CD4-positive, CD25-positive, alpha-beta regulatory T cell (primary cell): ENCODE results near the gene ACOT8. TPM values are rescaled to one million over a fixed set of nuclear protein-coding genes. Genes with fewer than 3 reads are reported as not detected.

Experiments used
- ATAC-seq, 2 donors: fragments of 150-1000 bp; cut with Tn5 transposase; one replicate each; pipeline ENCODE4 v1.10.0; 2021; ENCODE audit warnings: low read depth in 2 of 2, moderate number of reproducible peaks in 2 of 2, moderate library complexity in 1 of 2
- DNase-seq, 3 donors: peaks; one replicate each; pipeline versions ENCODE4 v3.0.0 to v3.0.0-alpha.2; 2012 to 2022; ENCODE audit warnings: mixed read lengths in 1 of 3
- H3K27ac ChIP-seq: one replicate; pipeline ENCODE4 v1.7.0; 2013; ENCODE audit warnings: mild to moderate bottlenecking, low read length; ENCODE audit not compliant: insufficient read depth, poor library complexity, severe bottlenecking
- H3K27me3 ChIP-seq: one replicate; pipeline ENCODE4 v1.7.0; 2013; ENCODE audit warnings: low read length; ENCODE audit not compliant: control insufficient read depth, insufficient read depth
- H3K36me3 ChIP-seq: one replicate; pipeline ENCODE4 v1.7.0; 2013; ENCODE audit warnings: mild to moderate bottlenecking, low read length, moderate library complexity; ENCODE audit not compliant: control insufficient read depth, insufficient read depth
- H3K4me1 ChIP-seq: 2 replicates; pipeline ENCODE4 v1.7.0; 2013; ENCODE audit warnings: mild to moderate bottlenecking, low read length; ENCODE audit not compliant: insufficient read depth, control insufficient read depth, poor library complexity, severe bottlenecking
- H3K4me3 ChIP-seq: one replicate; pipeline ENCODE4 v1.7.0; 2013; ENCODE audit warnings: low read depth, mild to moderate bottlenecking, low read length, moderate library complexity
- H3K9me3 ChIP-seq, 2 experiments: 1 replicate in 1 of 2; 2 replicates in 1 of 2; pipeline ENCODE4 v1.7.0; 2013; ENCODE audit warnings: low read length in 2 of 2, mild to moderate bottlenecking in 1 of 2, moderate library complexity in 1 of 2; ENCODE audit not compliant: control insufficient read depth in 2 of 2
- H3K27ac Mint-ChIP-seq, 3 donors: one replicate each; pipeline ENCODE4 v1.8.0; 2020 to 2022; ENCODE audit warnings: mild to moderate bottlenecking in 3 of 3, mixed read lengths in 3 of 3, moderate library complexity in 2 of 3
- H3K27me3 Mint-ChIP-seq: one replicate; pipeline ENCODE4 v1.8.0; 2022; ENCODE audit warnings: mild to moderate bottlenecking, mixed read lengths
- H3K36me3 Mint-ChIP-seq: one replicate; pipeline ENCODE4 v1.8.0; 2020; ENCODE audit warnings: mixed read lengths
- H3K4me1 Mint-ChIP-seq, 4 donors: one replicate each; pipeline ENCODE4 v1.8.0; 2020 to 2022; ENCODE audit warnings: mixed read lengths in 4 of 4, mild to moderate bottlenecking in 1 of 4
- H3K4me3 Mint-ChIP-seq, 4 donors: one replicate each; pipeline ENCODE4 v1.8.0; 2020 to 2022; ENCODE audit warnings: mild to moderate bottlenecking in 4 of 4, mixed read lengths in 4 of 4, moderate library complexity in 3 of 4
- H3K9me3 Mint-ChIP-seq, 7 donors: one replicate each; pipeline ENCODE4 v1.8.0; 2020 to 2022; ENCODE audit warnings: mixed read lengths in 7 of 7, mild to moderate bottlenecking in 3 of 7, moderate library complexity in 2 of 7
- polyA plus RNA-seq, 4 donors: library from polyadenylated mRNA; unstranded; fragments of 300-500 nt; fragmentation: Illumina TruSeq; gene quantifications; one replicate each; pipeline ENCODE4 v1.2.3, GENCODE V29; 2021
- total RNA-seq: library from RNA; stranded (reverse); gene quantifications from one replicate; pipeline ENCODE4 v1.2.3, GENCODE V29; 2022

Gene ACOT8
- total and polyA plus RNA-seq, 5 donors from 2014 or later: 23.9 to 50.6 (median 45.6) TPM

DNA sequence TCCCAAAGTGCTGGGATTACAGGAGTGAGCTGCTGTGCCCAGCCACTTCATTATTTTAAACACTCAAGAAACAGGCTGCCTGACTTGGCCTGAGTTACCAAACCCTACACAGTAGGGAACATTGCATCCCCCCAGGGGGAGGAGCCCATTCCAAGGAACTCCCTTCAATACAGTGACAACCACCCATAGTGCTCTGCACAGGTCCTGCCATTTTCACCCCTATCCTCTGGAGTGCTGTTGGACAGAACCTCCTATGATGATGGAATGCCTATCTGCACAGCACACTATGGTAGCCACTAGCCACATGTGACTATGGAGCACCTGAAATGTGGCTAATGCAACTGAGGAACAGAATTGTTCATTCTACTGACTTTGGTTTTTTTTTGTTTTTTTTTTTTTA lies 11.7 kb downstream of the ACOT8 start:
- H3K4me3 ChIP-seq: no peak overlapping the region
- H3K27ac ChIP-seq: no peak overlapping the region
- H3K36me3 ChIP-seq: peaks cover 74% of the 10 kb centered on the region
- no peaks in the 10 kb centered on the region for H3K4me1 ChIP-seq
- Mint-ChIP-seq H3K4me1 (peaks cover 0 to 8% (median 4%) of the 10 kb centered on the region in 4 donors), H3K36me3 (peaks cover 32% of the 10 kb centered on the region), H3K9me3 (no peaks in the 10 kb centered on the region), H3K27me3 (no peaks in the 10 kb centered on the region), H3K27ac (no peak overlapping the region), H3K4me3 (no peak overlapping the region)
- H3K27me3 ChIP-seq: no peaks in the 10 kb centered on the region
- ATAC-seq: no peak
- no peaks in the 10 kb centered on the region for H3K9me3 ChIP-seq
- no peak for DNase-seq

- Mint-ChIP-seq H3K4me1 (peaks cover 0 to 3% (median 0%) of the 10 kb centered on the region in 4 donors), H3K27ac (peak overlapping the region in 1 of 3 donors; percentile 48), H3K27me3 (no peaks in the 10 kb centered on the region), H3K36me3 (peaks cover 21% of the 10 kb centered on the region), H3K9me3 (no peaks in the 10 kb centered on the region), H3K4me3 (no peak overlapping the region)
- H3K9me3 ChIP-seq: no peaks in the 10 kb centered on the region
- H3K27ac ChIP-seq: no peak overlapping the region
- H3K27me3 ChIP-seq: no peaks in the 10 kb centered on the region
- no peak for DNase-seq
- no peak overlapping the region for H3K4me3 ChIP-seq
- peaks cover 58% of the 10 kb centered on the region for H3K36me3 ChIP-seq
- no peaks in the 10 kb centered on the region for H3K4me1 ChIP-seq
- ATAC-seq: no peak
Observed at GRCh38 chr20:45843506-45843905, 13.7 kb downstream of the ACOT8 start.

DNA sequence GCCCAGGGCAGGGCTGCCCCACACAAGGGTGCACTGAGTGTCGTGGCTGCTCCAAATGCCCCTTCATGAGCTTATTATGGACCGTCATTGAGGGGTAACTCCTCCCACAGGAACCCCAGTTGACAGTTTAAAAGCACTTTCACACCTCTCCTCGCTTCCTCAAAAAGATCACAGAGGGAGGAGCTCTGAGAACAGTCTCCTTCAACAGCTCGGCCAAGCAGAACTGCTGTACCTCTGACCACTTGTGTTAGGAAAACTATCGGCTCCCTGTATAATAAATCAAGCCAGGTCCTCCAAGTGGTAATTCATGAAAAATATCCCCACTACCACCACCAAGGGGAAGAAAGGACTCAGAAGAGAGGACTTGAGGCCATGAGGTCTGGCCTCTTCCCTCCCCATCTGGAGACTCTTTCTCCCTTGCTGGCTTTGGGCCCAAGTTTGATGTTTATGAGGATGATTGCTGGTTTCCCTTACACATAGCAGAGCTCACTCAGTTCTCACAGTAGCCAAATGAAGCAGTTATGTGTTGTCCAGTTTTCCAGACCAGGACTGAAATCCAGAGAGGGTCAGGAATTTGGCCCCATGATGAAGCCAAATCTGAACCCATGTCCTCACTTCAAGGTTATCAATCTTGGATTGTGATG lies 14.9 kb downstream of the ACOT8 start:
- H3K36me3 ChIP-seq: peaks cover 52% of the 10 kb centered on the region
- Mint-ChIP-seq H3K4me1 (peaks cover 0 to under 1% (median under 1%) of the 10 kb centered on the region in 4 donors), H3K9me3 (no peaks in the 10 kb centered on the region), H3K36me3 (peaks cover 15% of the 10 kb centered on the region), H3K4me3 (no peak overlapping the region), H3K27me3 (no peaks in the 10 kb centered on the region), H3K27ac (peak overlapping the region in 1 of 3 donors; percentile 53)
- no peaks in the 10 kb centered on the region for H3K9me3 ChIP-seq
- no peak overlapping the region for H3K4me3 ChIP-seq
- ATAC-seq (no peak), DNase-seq (no peak)
- no peaks in the 10 kb centered on the region for H3K27me3 ChIP-seq
- no peaks in the 10 kb centered on the region for H3K4me1 ChIP-seq
- no peak overlapping the region for H3K27ac ChIP-seq

DNA sequence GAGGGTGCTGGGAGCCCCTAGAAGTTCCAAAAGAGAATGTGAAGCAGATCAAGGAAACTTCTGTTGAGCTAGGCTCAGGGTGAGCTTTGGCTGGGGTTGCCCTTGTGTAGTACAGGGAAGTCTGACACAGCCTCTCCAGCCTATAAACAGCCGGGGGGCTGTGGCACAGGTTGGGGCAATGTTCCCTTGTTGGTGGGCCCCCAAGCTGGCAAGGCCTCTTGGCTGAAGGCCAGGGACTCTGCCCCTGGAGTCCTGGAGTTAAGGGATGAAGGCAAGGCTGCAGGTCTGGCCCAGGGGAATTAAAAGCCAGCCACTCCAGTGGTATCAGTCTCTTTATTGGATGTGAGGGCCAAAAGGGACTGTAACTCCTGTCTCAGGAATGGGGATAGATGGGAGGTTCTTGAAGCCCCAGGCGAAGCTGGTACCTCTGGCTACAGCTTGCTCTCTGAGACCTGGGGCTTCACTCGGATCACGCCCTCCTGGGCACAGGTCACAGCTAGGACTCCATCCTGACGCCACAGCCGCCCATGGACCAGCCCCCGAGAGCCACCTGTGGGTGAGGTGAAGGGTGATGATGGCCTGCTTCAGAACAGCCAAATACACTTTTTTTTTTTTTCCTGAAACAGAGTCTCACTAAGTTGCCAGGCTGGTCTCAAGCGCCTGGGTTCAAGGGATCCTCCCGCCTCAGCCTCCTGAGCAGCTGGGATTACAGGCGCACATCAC lies 15.6 kb downstream of the ACOT8 start:
- Histone ChIP-seq H3K27ac (no peak overlapping the region), H3K9me3 (no peaks in the 10 kb centered on the region), H3K36me3 (peaks cover 46% of the 10 kb centered on the region), H3K4me1 (no peaks in the 10 kb centered on the region), H3K4me3 (no peak overlapping the region), H3K27me3 (no peaks in the 10 kb centered on the region)
- Mint-ChIP-seq H3K27me3 (no peaks in the 10 kb centered on the region), H3K9me3 (no peaks in the 10 kb centered on the region), H3K36me3 (peaks cover 15% of the 10 kb centered on the region), H3K4me3 (no peak overlapping the region), H3K27ac (no peak overlapping the region), H3K4me1 (peaks cover 0 to 8% (median 2%) of the 10 kb centered on the region in 4 donors)
- ATAC-seq: no peak
- no peak for DNase-seq

- H3K27ac Mint-ChIP-seq: no peak overlapping the region
- H3K36me3 Mint-ChIP-seq: peaks cover 15% of the 10 kb centered on the region
- peaks cover 41% of the 10 kb centered on the region for H3K36me3 ChIP-seq
- DNase-seq (no peak), ATAC-seq (no peak)
- H3K27me3 Mint-ChIP-seq: no peaks in the 10 kb centered on the region
- no peaks in the 10 kb centered on the region for H3K4me1 ChIP-seq
- no peak overlapping the region for H3K4me3 Mint-ChIP-seq
- no peaks in the 10 kb centered on the region for H3K27me3 ChIP-seq
- H3K9me3 ChIP-seq: no peaks in the 10 kb centered on the region
- no peak overlapping the region for H3K4me3 ChIP-seq
- H3K4me1 Mint-ChIP-seq: peaks cover 0 to 9% (median 2%) of the 10 kb centered on the region in 4 donors
- H3K9me3 Mint-ChIP-seq: no peaks in the 10 kb centered on the region
- no peak overlapping the region for H3K27ac ChIP-seq
Observed at GRCh38 chr20:45840700-45841198, 16.4 kb downstream of the ACOT8 start.

GRCh38 chr20:45836841-45837240 lies 20.4 kb downstream of the ACOT8 start:
- ATAC-seq: no peak
- no peaks in the 10 kb centered on the region for H3K9me3 Mint-ChIP-seq
- H3K4me1 Mint-ChIP-seq: peaks cover 4 to 25% (median 10%) of the 10 kb centered on the region in 4 donors
- Histone ChIP-seq H3K4me1 (peaks cover 19% of the 10 kb centered on the region), H3K27me3 (no peaks in the 10 kb centered on the region), H3K9me3 (no peaks in the 10 kb centered on the region), H3K27ac (no peak overlapping the region), H3K36me3 (peaks cover 9% of the 10 kb centered on the region), H3K4me3 (no peak overlapping the region)
- no peak overlapping the region for H3K27ac Mint-ChIP-seq
- H3K4me3 Mint-ChIP-seq: peak overlapping the region in 2 of 4 donors; percentile 1 to 63
- peaks cover 5% of the 10 kb centered on the region for H3K27me3 Mint-ChIP-seq
- no peak for DNase-seq
- no peaks in the 10 kb centered on the region for H3K36me3 Mint-ChIP-seq

- no peak overlapping the region for H3K4me3 ChIP-seq
- H3K4me3 Mint-ChIP-seq: peak overlapping the region in 2 of 4 donors; percentile 38 to 43
- no peaks in the 10 kb centered on the region for H3K9me3 Mint-ChIP-seq
- ATAC-seq: no peak
- H3K4me1 ChIP-seq: peaks cover 19% of the 10 kb centered on the region
- H3K27ac ChIP-seq: no peak overlapping the region
- no peaks in the 10 kb centered on the region for H3K9me3 ChIP-seq
- no peaks in the 10 kb centered on the region for H3K36me3 Mint-ChIP-seq
- peaks cover 5% of the 10 kb centered on the region for H3K27me3 Mint-ChIP-seq
- H3K4me1 Mint-ChIP-seq: peaks cover 4 to 25% (median 10%) of the 10 kb centered on the region in 4 donors
- H3K27me3 ChIP-seq: no peaks in the 10 kb centered on the region
- H3K36me3 ChIP-seq: peaks cover under 1% of the 10 kb centered on the region
- H3K27ac Mint-ChIP-seq: peak overlapping the region in 1 of 3 donors; percentile 46
- DNase-seq: no peak
Observed at GRCh38 chr20:45835825-45836224, 21.4 kb downstream of the ACOT8 start.
